Stimulated activated CD4-positive, alpha-beta T cell treated with anti-CD3 and anti-CD28 coated beads, Interleukin-4, amount 100 ng/mL, for 4 hours (primary cell): ENCODE data around the gene AHDC1.
"Not testable (repeated sequence)": the region's sequence is repeated elsewhere in the genome, so short reads cannot be mapped to it uniquely, and the experiment has no call there.

ENCODE experiments used
- DNase-seq, 2 experiments: peaks; one replicate each; pipeline ENCODE4 v3.0.0-alpha.2; 2020

The AHDC1 gene

GRCh38 chr1:27506703-27507102 lies 97.2 kb downstream of the AHDC1 start:
- no peak for DNase-seq

GRCh38 chr1:27505420-27505680 lies 98.6 kb downstream of the AHDC1 start:
- DNase-seq = no peak

- DNase-seq = no peak
Measured at GRCh38 chr1:27504588-27505419, 99.1 kb downstream of the AHDC1 start.

GRCh38 chr1:27503844-27504587 lies 99.9 kb downstream of the AHDC1 start:
- no peak for DNase-seq

GRCh38 chr1:27503033-27503432 lies 100.9 kb downstream of the AHDC1 start:
- no peak for DNase-seq

GRCh38 chr1:27501159-27501558 lies 102.8 kb downstream of the AHDC1 start:
- DNase-seq = not testable (repeated sequence)

GRCh38 chr1:27499142-27499541 lies 104.8 kb downstream of the AHDC1 start:
- DNase-seq = no peak

- no peak for DNase-seq
Measured at GRCh38 chr1:27496604-27497155, 107.3 kb downstream of the AHDC1 start.

- no peak for DNase-seq
Measured at GRCh38 chr1:27492796-27493195, 111.1 kb downstream of the AHDC1 start.

GRCh38 chr1:27491748-27492700 lies 111.9 kb downstream of the AHDC1 start:
- no peak for DNase-seq

- peak; percentile 93 to 97 for DNase-seq
Measured at GRCh38 chr1:27489973-27490741, 113.8 kb downstream of the AHDC1 start, which contains the start of gene WASF2. Gene WASF2, minus strand, starts transcription at chr1:27490167. Its CDS starts 61,277 bp downstream, at chr1:27428890.

GRCh38 chr1:27489501-27489972 lies 114.4 kb downstream of the AHDC1 start:
- no peak for DNase-seq

- DNase-seq = no peak
Measured at GRCh38 chr1:27487966-27488884, 115.7 kb downstream of the AHDC1 start.

- DNase-seq = no peak
Measured at GRCh38 chr1:27485363-27485762, 118.6 kb downstream of the AHDC1 start.
